Fibroblast of lung (primary cell): ENCODE measurements around the gene SLC22A9.

Experiments
- EZH2 ChIP-seq: IDR thresholded peaks from 2 replicates; pipeline ENCODE4 v1.5.1; 2012; ENCODE audit warnings: low read length, control low read depth, mild to moderate bottlenecking; ENCODE audit errors: missing control alignments
- TF ChIP-seq, protein P1 (sequence below), 2 donors: IDR thresholded peaks in 1 of 2; conservative IDR thresholded peaks in 1 of 2; 1 replicate in 1 of 2; 2 replicates in 1 of 2; pipeline ENCODE4 v1.5.1; 2011 to 2012; ENCODE audit warnings: low read length in 2 of 2, control low read depth in 1 of 2, inconsistent platforms in 1 of 2, low read depth in 1 of 2, mild to moderate bottlenecking in 1 of 2

- TF ChIP-seq EZH2 = no peak
- TF ChIP-seq, protein P1, sequence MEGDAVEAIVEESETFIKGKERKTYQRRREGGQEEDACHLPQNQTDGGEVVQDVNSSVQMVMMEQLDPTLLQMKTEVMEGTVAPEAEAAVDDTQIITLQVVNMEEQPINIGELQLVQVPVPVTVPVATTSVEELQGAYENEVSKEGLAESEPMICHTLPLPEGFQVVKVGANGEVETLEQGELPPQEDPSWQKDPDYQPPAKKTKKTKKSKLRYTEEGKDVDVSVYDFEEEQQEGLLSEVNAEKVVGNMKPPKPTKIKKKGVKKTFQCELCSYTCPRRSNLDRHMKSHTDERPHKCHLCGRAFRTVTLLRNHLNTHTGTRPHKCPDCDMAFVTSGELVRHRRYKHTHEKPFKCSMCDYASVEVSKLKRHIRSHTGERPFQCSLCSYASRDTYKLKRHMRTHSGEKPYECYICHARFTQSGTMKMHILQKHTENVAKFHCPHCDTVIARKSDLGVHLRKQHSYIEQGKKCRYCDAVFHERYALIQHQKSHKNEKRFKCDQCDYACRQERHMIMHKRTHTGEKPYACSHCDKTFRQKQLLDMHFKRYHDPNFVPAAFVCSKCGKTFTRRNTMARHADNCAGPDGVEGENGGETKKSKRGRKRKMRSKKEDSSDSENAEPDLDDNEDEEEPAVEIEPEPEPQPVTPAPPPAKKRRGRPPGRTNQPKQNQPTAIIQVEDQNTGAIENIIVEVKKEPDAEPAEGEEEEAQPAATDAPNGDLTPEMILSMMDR (conservative IDR thresholded peaks at IDR 0.05 in 1 of 2, IDR thresholded peaks at IDR 0.05 in 1 of 2; ENCODE audit: low read depth in 1 of 2, low read length in 2 of 2) = no peak
Observed at GRCh38 chr11:63417174-63417852, 47.7 kb downstream of the SLC22A9 start.
